22Rv1 (cell line): ENCODE results near the gene SELPLG.

Experiments
- CTCF ChIP-seq: fragments of 450-650 bp; IDR thresholded peaks from 2 replicates; pipeline ENCODE4 v1.5.1; 2017; ENCODE audit warnings: mild to moderate bottlenecking
- ZFX ChIP-seq: fragments of 450-650 bp; IDR thresholded peaks from 2 replicates; pipeline ENCODE4 v1.6.1; 2017; ENCODE audit warnings: antibody characterized with exemption, borderline replicate concordance

DNA sequence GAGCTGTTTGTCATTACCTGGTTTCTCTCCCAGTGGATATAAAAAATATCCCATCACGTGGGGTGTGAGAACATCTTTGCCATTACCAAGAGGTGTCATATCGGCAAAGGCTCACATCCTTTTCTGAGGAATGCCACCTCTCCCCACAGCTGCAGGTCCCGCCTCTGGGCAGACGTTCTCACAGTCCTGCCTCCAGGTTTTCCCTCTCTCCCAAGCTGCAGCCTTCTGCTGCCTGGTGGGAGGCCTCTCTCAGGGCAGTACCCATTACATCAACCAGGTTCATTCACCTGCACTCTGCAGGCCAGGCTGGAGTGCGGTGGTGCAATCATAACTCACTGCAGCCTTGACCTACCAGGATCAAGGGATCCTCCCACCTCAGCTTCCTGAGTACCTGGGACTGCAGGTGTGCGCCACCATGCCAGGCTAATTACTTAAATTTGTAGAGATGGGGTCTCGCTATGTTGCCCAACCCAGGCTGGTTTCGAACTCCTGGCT, 20.9 kb downstream of the SELPLG start:
- TF ChIP-seq CTCF (no peak), ZFX (no peak)
